HepG2 (cell line): ENCODE data around the gene SERTAD1.

ENCODE experiments used
- CREM ChIP-seq, 2 experiments: sonication (generic) in 1 of 2; formaldehyde crosslinking in 1 of 2; IDR thresholded peaks; 2 replicates each; pipeline versions ENCODE4 v1.4.0 to v1.6.1; 2016 to 2020; ENCODE audit warnings: antibody characterized with exemption in 1 of 2, mild to moderate bottlenecking in 1 of 2, missing genetic modification reagents in 1 of 2
- FOXM1 ChIP-seq: sonication (generic); formaldehyde crosslinking; IDR thresholded peaks from 2 replicates; pipeline ENCODE4 v1.5.0; 2020; ENCODE audit warnings: missing genetic modification reagents
- MLX ChIP-seq: IDR thresholded peaks from 2 replicates; pipeline ENCODE4 v1.6.1; 2016
- NFKBIZ ChIP-seq: IDR thresholded peaks from 2 replicates; pipeline ENCODE4 v1.6.1; 2018; ENCODE audit warnings: missing genetic modification reagents, missing compliant biosample characterization
- POLR2A ChIP-seq, 2 experiments: IDR thresholded peaks; 2 replicates each; pipeline ENCODE4 v1.6.1; 2011; ENCODE audit warnings: low read depth in 2 of 2, low read length in 2 of 2, mild to moderate bottlenecking in 1 of 2, moderate library complexity in 1 of 2; ENCODE audit not compliant: insufficient read depth in 1 of 2
- SMAD3 ChIP-seq: sonication (generic); formaldehyde crosslinking; IDR thresholded peaks from 2 replicates; pipeline ENCODE4 v1.4.0; 2020; ENCODE audit warnings: missing genetic modification reagents
- STAT6 ChIP-seq: sonication (generic); formaldehyde crosslinking; IDR thresholded peaks from 2 replicates; pipeline ENCODE4 v1.4.0; 2020; ENCODE audit warnings: missing genetic modification reagents, mild to moderate bottlenecking, borderline replicate concordance
- USF2 ChIP-seq, 2 experiments: sonication (generic) in 1 of 2; formaldehyde crosslinking in 1 of 2; IDR thresholded peaks; 2 replicates each; pipeline versions ENCODE4 v1.5.1 to v1.6.1; 2011 to 2020; ENCODE audit warnings: borderline replicate concordance in 1 of 2, low read depth in 1 of 2, low read length in 1 of 2, mild to moderate bottlenecking in 1 of 2, missing genetic modification reagents in 1 of 2, moderate library complexity in 1 of 2
- ZNF513 ChIP-seq: sonication (generic); formaldehyde crosslinking; conservative IDR thresholded peaks from 2 replicates; pipeline ENCODE4 v1.5.0; 2020; ENCODE audit warnings: missing genetic modification reagents

GRCh38 chr19:40412866-40413265, 12.9 kb downstream of the SERTAD1 start:
- TF ChIP-seq FOXM1 (no peak), NFKBIZ (CRISPR knock-in tag) (no peak), ZNF513 (CRISPR knock-in tag) (no peak), MLX (CRISPR knock-in tag) (no peak), CREM (IDR thresholded peaks at IDR 0.05) (no peak), CREM (CRISPR knock-in tag; IDR thresholded peaks at IDR 0.05) (no peak), STAT6 (CRISPR knock-in tag) (no peak), POLR2A (IDR thresholded peaks at IDR 0.05; ENCODE audit: insufficient read depth in 1 of 2, low read depth in 2 of 2, low read length in 2 of 2) (no peak), USF2 (IDR thresholded peaks at IDR 0.05; ENCODE audit: low read depth, low read length) (no peak), USF2 (CRISPR knock-in tag; IDR thresholded peaks at IDR 0.05; ENCODE audit: borderline replicate concordance) (no peak), SMAD3 (CRISPR knock-in tag) (no peak)
